GM12878 (cell line): Measurements from ENCODE around the gene SPHKAP. TPM values are rescaled to one million over a fixed set of nuclear protein-coding genes. Genes with fewer than 3 reads are reported as not detected.

Source experiments
- ATAC-seq: fragments of 200-7000 bp; cut with Tn5 transposase; 3 replicates; pipeline ENCODE4 v1.9.1; 2020; ENCODE audit warnings: mild to moderate bottlenecking, moderate library complexity
- BruUV-seq: library from RNA; stranded (reverse); fragments of 400-500 nt; replicated peaks from 2 replicates; lab custom pipeline; 2021; lab: Mats Ljungman, UMichigan
- CTCF ChIA-PET: fragments of 300-600 bp; sonication (Branson Sonifier 250); formaldehyde crosslinking; extraction: SDS; loops from one replicate; lab custom pipeline; 2021; ENCODE audit warnings: inconsistent platforms; lab: Yijun Ruan, JAX
- POLR2A ChIA-PET: fragments of 350-600 bp; formaldehyde crosslinking; extraction: SDS; loops from one replicate; lab custom pipeline; 2021; ENCODE audit warnings: inconsistent platforms; lab: Charles Lee
- RAD21 ChIA-PET: fragments of 300-600 bp; sonication (Branson Sonifier 250); formaldehyde crosslinking; loops from one replicate; lab custom pipeline; 2023; ENCODE audit warnings: antibody characterized with exemption; ENCODE audit not compliant: unreplicated experiment; lab: Charles Lee
- SMC1A ChIA-PET: fragments of 300-600 bp; sonication (Branson Sonifier 250); formaldehyde crosslinking; loops from one replicate; lab custom pipeline; 2023; ENCODE audit not compliant: unreplicated experiment, uncharacterized antibody; lab: Charles Lee
- DNase-seq: peaks from one replicate; pipeline ENCODE4 v3.0.0-alpha.2; 2011; ENCODE audit warnings: low read depth, low spot score
- FAIRE-seq: peaks from 3 replicates; lab custom pipeline; 2011; peaks lifted over from hg19 to GRCh38; lab: Jason Lieb, UNC
- H2AFZ ChIP-seq: 2 replicates; pipeline ENCODE4 v1.6.0; 2011; ENCODE audit warnings: low read depth, low read length, control low read depth; ENCODE audit not compliant: control insufficient read depth
- H3K27ac ChIP-seq: 2 replicates; pipeline ENCODE4 v1.5.1; 2011; ENCODE audit warnings: control low read depth; ENCODE audit not compliant: control insufficient read depth, insufficient read depth
- H3K27me3 ChIP-seq, 2 experiments: replicated peaks in 1 of 2; 2 replicates each; pipeline versions ENCODE4 v1.6.0 to v1.6.1; 2011; ENCODE audit warnings: low read length in 1 of 2; ENCODE audit not compliant: control insufficient read depth in 2 of 2, insufficient read depth in 2 of 2
- H3K36me3 ChIP-seq, 2 experiments: 2 replicates each; pipeline ENCODE4 v1.5.1; 2011; ENCODE audit warnings: low read length in 1 of 2; ENCODE audit not compliant: control insufficient read depth in 2 of 2, insufficient read depth in 2 of 2
- H3K4me1 ChIP-seq: 2 replicates; pipeline ENCODE4 v1.6.1; 2011; ENCODE audit warnings: mild to moderate bottlenecking, low read length, moderate library complexity, mixed read lengths; ENCODE audit not compliant: control insufficient read depth, insufficient read depth
- H3K4me2 ChIP-seq: 2 replicates; pipeline ENCODE4 v1.6.0; 2011; ENCODE audit warnings: control low read depth; ENCODE audit not compliant: control insufficient read depth, insufficient read depth
- H3K4me3 ChIP-seq: fragments of 200-600 bp; sonication (generic); 2 replicates; pipeline ENCODE4 v1.5.1; 2016
- H3K79me2 ChIP-seq: 2 replicates; pipeline ENCODE4 v1.6.0; 2011; ENCODE audit warnings: low read length; ENCODE audit not compliant: control insufficient read depth, insufficient read depth
- H3K9ac ChIP-seq: 2 replicates; pipeline ENCODE4 v1.8.0; 2011; ENCODE audit warnings: low read length, control low read depth, mixed read lengths; ENCODE audit not compliant: control insufficient read depth, insufficient read depth
- H3K9me3 ChIP-seq: replicated peaks from 3 replicates; pipeline ENCODE4 v1.5.1; 2011; ENCODE audit warnings: mild to moderate bottlenecking, low read length; ENCODE audit not compliant: control insufficient read depth, insufficient read depth
- H4K20me1 ChIP-seq: 2 replicates; pipeline ENCODE4 v1.6.0; 2011; ENCODE audit not compliant: control insufficient read depth, insufficient read depth
- BRCA1 ChIP-seq: IDR thresholded peaks from 2 replicates; pipeline ENCODE4 v1.6.1; 2011; ENCODE audit warnings: low read depth, low read length, improper control_type of control experiment
- CBX3 ChIP-seq: fragments of 200-600 bp; sonication (generic); IDR thresholded peaks from 2 replicates; pipeline ENCODE4 v1.6.1; 2016; ENCODE audit warnings: low read depth, borderline replicate concordance
- CEBPZ ChIP-seq: fragments of 150-350 bp; IDR thresholded peaks from 2 replicates; pipeline ENCODE4 v1.6.1; 2016; ENCODE audit warnings: low read depth, low read length
- CTCF ChIP-seq, 3 experiments: IDR thresholded peaks in 2 of 3; conservative IDR thresholded peaks in 1 of 3; 2 replicates each; pipeline ENCODE4 v1.5.1; 2011; ENCODE audit warnings: low read depth in 3 of 3, low read length in 3 of 3, mild to moderate bottlenecking in 3 of 3, control low read depth in 2 of 3, moderate library complexity in 2 of 3, inconsistent platforms in 1 of 3, mixed read lengths in 1 of 3; ENCODE audit not compliant: control insufficient read depth in 2 of 3, insufficient read depth in 1 of 3; ENCODE audit errors: extremely low read depth in 1 of 3
- PRDM15 ChIP-seq: fragments of 450-650 bp; formaldehyde crosslinking; IDR thresholded peaks from 2 replicates; pipeline ENCODE4 v1.4.0; 2020; ENCODE audit warnings: mild to moderate bottlenecking, moderate library complexity
- RB1 ChIP-seq: fragments of 450-650 bp; formaldehyde crosslinking; IDR thresholded peaks from 2 replicates; pipeline ENCODE4 v1.6.1; 2017; ENCODE audit warnings: mild to moderate bottlenecking, borderline replicate concordance
- ZNF24 ChIP-seq: fragments of 450-650 bp; IDR thresholded peaks from 2 replicates; pipeline ENCODE4 v1.6.1; 2017; ENCODE audit warnings: antibody characterized with exemption, mild to moderate bottlenecking
- WGBS: methylation state at CpG from one replicate; pipeline ENCODE4 v1.1.6; 2016; ENCODE audit warnings: low lambda C conversion rate; ENCODE audit not compliant: insufficient replicate concordance, insufficient coverage; ENCODE audit errors: missing lambda C conversion rate; 5-methylcytosine and 5-hydroxymethylcytosine counted together
- in situ Hi-C: fragments of 300-500 bp; cut with MboI; formaldehyde crosslinking; loops from 9 replicates; pipeline ENCODE4 v1.14.3; 2018; ENCODE audit warnings: mixed read lengths
- intact Hi-C: fragments of 100-400 bp; cut with micrococcal nuclease; formaldehyde crosslinking; loops from one replicate; pipeline ENCODE4 v1.14.2; 2022; ENCODE audit not compliant: unreplicated experiment
- polyA plus RNA-seq, 11 experiments: library from polyadenylated mRNA; depleted of rRNA in 4 of 11; unstranded in 6 of 11; stranded (reverse) in 5 of 11; fragments of >200 nt; fragmentation: Nextera tagmentation in 4 of 11; fragmentation: Illumina TruSeq in 1 of 11; extraction: Ambion mirVana in 4 of 11; extraction: Trizol in 1 of 11; gene quantifications; 1 replicate in 1 of 11; 2 replicates in 10 of 11; pipeline versions ENCODE4 v1.2.1 to v1.2.3, GENCODE V29; 2011 to 2016; ENCODE audit warnings: inconsistent platforms in 2 of 11, missing spikeins in 2 of 11, low read depth in 1 of 11
- total RNA-seq, 4 experiments: library from RNA; depleted of rRNA in 3 of 4; stranded (reverse); fragments of >200 nt in 3 of 4; fragmentation: Illumina TruSeq in 1 of 4; extraction: Trizol in 1 of 4; gene quantifications; 2 replicates each; pipeline versions ENCODE4 v1.2.1 to v1.2.3, GENCODE V29; 2013 to 2021

The SPHKAP gene
- total and polyA plus RNA-seq, 10 of the 15 experiments (the other 5 are each of a cell fraction or from before 2014, with no cell fraction given): 0.03 TPM; not detected in 9

GRCh38 chr2:228086561-228086960 is 94.9 kb downstream of the SPHKAP start:
- WGBS: 6% methylated on average over 4 of the region's 4 CpGs
- Histone ChIP-seq H3K36me3 (no peaks in the 10 kb centered on the region), H3K4me1 (no peaks in the 10 kb centered on the region), H3K27me3 (no peaks in the 10 kb centered on the region), H2AFZ (no peak overlapping the region), H3K79me2 (no peaks in the 10 kb centered on the region), H4K20me1 (no peaks in the 10 kb centered on the region), H3K9me3 (no peaks in the 10 kb centered on the region; the same call in 2 of the 3 replicates), H3K4me2 (no peak overlapping the region), H3K4me3 (no peak overlapping the region), H3K9ac (no peak overlapping the region), H3K27ac (no peak overlapping the region)
- RAD21 ChIA-PET: no interaction called here
- SMC1A ChIA-PET: interaction anchor here (0.6 to 0.8 kb wide), 2 partner anchors 34 to 332 kb away, joined by 3 read pairs; no protein-coding TSS in a partner anchor
- POLR2A ChIA-PET: no interaction called here
- no TSS peak for BruUV-seq
- in situ Hi-C loops: no loop called here
- no peak for ATAC-seq
- DNase-seq: no peak
- intact Hi-C loops: no loop called here
- no peak for TF ChIP-seq CEBPZ
- TF ChIP-seq CTCF (IDR thresholded peaks at IDR 0.05 in 2 of 3, conservative IDR thresholded peaks at IDR 0.05 in 1 of 3; ENCODE audit: control insufficient read depth in 2 of 3, extremely low read depth in 1 of 3, insufficient read depth in 1 of 3, low read depth in 3 of 3, low read length in 3 of 3): no peak
- TF ChIP-seq BRCA1: no peak
- no peak for TF ChIP-seq CBX3
- no peak for TF ChIP-seq ZNF24
- no peak for TF ChIP-seq RB1
- TF ChIP-seq PRDM15 (CRISPR knock-in tag): no peak
- no peak for FAIRE-seq
- CTCF ChIA-PET: no interaction called here
